ENCODE data around the gene CLEC2A.

The CLEC2A gene

DNA sequence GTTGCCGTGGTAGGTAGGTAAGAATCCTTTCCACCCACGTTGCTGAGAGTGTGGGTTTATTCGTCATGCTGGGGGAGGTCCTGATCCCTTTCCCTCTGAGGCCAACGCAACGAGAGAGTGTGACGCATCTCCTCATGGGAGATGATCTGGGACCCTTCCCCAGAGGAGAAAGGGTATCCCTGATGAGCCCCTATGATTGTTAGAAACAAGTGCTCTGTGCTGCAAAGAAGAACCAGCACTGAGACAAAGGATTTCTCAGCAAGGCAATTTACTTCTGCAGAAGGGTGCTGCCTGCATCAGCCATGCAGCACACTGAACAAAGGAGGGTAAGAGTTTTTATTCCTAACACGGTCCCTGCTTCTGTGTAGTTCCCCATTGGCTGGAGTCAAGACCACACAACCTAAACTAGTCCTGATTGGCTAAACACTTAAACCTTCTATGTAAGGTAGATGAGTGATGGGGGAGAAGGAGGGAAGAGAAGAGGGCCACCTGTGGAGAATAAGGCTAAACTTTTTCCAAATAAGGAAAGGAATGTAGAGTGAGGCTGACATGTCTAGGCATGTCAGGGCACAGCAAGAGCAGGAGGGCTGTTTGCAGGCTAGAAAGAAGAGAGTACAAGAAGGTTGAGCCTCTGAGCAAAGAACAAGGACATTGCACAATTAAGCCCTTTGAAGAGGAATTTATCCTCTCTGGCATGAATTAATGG lies 21.3 kb downstream of the CLEC2A start:
- TF ChIP-seq, protein P1, sequence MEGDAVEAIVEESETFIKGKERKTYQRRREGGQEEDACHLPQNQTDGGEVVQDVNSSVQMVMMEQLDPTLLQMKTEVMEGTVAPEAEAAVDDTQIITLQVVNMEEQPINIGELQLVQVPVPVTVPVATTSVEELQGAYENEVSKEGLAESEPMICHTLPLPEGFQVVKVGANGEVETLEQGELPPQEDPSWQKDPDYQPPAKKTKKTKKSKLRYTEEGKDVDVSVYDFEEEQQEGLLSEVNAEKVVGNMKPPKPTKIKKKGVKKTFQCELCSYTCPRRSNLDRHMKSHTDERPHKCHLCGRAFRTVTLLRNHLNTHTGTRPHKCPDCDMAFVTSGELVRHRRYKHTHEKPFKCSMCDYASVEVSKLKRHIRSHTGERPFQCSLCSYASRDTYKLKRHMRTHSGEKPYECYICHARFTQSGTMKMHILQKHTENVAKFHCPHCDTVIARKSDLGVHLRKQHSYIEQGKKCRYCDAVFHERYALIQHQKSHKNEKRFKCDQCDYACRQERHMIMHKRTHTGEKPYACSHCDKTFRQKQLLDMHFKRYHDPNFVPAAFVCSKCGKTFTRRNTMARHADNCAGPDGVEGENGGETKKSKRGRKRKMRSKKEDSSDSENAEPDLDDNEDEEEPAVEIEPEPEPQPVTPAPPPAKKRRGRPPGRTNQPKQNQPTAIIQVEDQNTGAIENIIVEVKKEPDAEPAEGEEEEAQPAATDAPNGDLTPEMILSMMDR (conservative IDR thresholded peaks at IDR 0.05; ENCODE audit: low read depth), result no peak
- ChIA-PET CTCF (no interaction called here), POLR2A (ENCODE audit: low non-redundant PET) (no interaction called here)
- no peak overlapping the region for H3K27ac ChIP-seq
- no peak for DNase-seq (ENCODE audit: low spot score)

DNA sequence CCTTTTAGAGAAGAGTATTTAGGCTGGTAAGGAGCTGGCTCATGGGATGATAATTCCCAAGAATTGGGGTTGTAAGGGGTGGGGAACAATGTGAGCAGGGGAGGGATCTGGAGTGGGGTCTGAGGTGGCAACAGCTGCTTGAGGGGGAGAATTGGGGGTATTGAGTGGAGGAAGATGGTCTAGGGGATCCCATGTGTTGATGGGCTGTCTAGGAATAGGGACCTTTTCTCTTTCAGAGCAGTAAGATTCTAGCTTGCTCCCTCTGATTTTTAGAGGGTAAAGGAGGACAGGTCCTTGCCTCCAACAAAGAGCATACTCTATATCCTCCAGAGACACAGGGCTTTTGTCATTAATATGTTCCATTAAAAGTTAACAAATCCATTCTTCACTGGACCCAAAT lies 22.4 kb downstream of the CLEC2A start:
- POLR2A ChIA-PET (ENCODE audit: low non-redundant PET), result no interaction called here
- no peak for DNase-seq (ENCODE audit: low spot score)
- TF ChIP-seq, protein P1 (conservative IDR thresholded peaks at IDR 0.05; ENCODE audit: low read depth), result no peak
- H3K27ac ChIP-seq, result no peak overlapping the region
- CTCF ChIA-PET, result interaction anchor here (0.5 kb wide), 1 partner anchor 1083 kb away, joined by 3 read pairs; no protein-coding TSS in a partner anchor

DNA sequence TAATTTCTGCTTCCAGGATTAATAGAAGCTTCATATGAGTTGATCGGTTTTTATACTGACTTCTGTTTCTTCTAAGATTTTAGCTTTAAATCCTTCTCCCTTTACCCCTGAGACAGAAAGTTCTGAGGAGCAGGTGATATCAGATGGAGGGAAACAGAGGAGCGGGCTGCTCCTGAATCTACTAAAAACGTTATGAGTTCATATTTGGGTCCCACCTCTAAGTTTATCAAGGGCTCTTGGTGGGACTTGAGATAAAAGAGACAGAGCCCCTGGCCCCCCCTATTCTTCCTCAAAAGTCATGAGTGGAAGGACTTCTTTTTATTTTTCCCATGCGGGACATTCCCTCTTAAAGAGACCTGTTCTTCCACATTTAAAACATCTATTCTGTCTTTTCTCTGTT lies 23.8 kb downstream of the CLEC2A start:
- DNase-seq (ENCODE audit: low spot score), result no peak
- ChIA-PET POLR2A (ENCODE audit: low non-redundant PET) (no interaction called here), CTCF (no interaction called here)
- TF ChIP-seq, protein P1 (conservative IDR thresholded peaks at IDR 0.05; ENCODE audit: low read depth), result no peak
- H3K27ac ChIP-seq, result no peak overlapping the region

DNA sequence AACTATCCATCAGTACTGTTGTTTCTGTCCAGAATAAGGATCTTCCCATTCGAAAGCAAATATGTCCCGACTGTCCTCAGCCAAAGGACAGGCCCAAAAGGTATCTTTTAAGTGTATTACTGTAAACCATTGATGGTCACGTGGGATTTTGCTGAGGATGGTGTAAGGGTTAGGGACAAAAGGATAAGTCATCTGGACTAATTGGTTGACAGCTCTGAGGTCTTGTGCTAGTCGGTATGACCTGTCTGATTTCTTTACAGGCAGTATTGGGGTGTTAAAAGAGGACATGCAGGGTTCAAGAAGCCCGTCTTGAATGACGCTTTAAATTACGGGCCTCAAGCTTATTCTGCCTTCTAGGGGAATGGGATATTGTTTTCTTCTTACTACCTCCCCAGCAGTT lies 24.4 kb downstream of the CLEC2A start:
- TF ChIP-seq, protein P1 (conservative IDR thresholded peaks at IDR 0.05; ENCODE audit: low read depth), result no peak
- ChIA-PET POLR2A (ENCODE audit: low non-redundant PET) (no interaction called here), CTCF (interaction anchor here (0.6 kb wide), 1 partner anchor 245 kb away, joined by 3 read pairs; no protein-coding TSS in a partner anchor)
- H3K27ac ChIP-seq, result no peak overlapping the region
- no peak for DNase-seq (ENCODE audit: low spot score)

DNA sequence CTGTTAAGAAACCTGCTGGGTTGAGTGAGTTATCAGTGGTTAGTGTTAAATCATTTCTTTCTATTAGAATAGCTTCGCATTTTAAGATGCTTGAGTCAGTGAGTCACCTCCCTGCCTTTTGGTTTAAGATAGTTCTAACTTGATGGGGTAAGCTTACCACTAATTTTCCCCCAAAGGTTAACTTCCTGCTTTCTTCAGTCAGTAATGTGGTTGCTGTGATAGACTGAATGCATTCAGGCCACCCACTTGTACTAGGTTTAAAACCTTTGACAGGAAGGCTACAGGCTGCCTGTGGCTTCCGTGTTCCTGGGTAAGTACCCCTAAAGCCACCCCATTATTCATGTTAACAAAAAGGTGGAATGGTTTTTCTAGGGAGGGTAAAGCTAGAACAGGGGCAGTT lies 25.3 kb downstream of the CLEC2A start:
- TF ChIP-seq, protein P1 (conservative IDR thresholded peaks at IDR 0.05; ENCODE audit: low read depth), result no peak
- no peak overlapping the region for H3K27ac ChIP-seq
- ChIA-PET CTCF (no interaction called here), POLR2A (ENCODE audit: low non-redundant PET) (no interaction called here)
- DNase-seq (ENCODE audit: low spot score), result no peak

DNA sequence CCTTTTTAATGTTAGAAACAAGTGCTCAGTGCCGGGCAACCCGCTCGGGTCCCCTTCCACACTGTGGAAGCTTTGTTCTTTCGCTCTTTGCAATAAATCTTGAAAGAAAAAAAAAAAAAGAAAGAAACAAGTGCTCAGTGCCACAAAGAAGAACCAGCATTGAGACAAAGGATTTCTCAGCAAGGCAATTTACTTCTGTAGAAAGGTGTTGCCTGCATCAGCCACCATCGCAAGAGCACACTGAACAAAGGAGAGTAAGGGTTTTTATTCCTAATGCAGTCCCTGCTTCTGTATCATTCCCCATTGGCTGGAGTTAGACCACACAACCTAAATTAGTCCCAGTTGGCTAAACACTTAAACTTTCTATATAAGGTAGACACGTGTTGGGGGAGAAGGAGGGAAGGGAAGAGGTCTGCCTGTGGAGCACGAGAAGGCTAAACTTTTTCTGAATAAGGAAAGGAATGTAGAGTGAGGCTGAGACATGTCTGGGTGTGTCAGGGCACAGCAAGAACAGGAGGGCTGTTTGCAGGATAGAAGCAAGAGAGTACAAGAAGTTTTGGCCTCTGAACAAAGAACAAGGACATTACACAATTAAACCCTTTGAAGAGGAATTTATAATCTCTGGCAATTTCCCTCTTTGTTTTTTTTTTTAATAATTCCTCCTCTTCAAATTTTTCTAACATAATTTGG lies 29.5 kb downstream of the CLEC2A start:
- POLR2A ChIA-PET (ENCODE audit: low non-redundant PET), result no interaction called here

More for the DNA sequence above, 29.5 kb downstream of the CLEC2A start:
- no peak for DNase-seq (ENCODE audit: low spot score)
- CTCF ChIA-PET, result no interaction called here
- TF ChIP-seq, protein P1 (conservative IDR thresholded peaks at IDR 0.05; ENCODE audit: low read depth), result no peak
- H3K27ac ChIP-seq, result no peak overlapping the region

All from RWPE1 (cell line).